ENCODE results near the gene SHCBP1. TPM values are rescaled to one million over a fixed set of nuclear protein-coding genes. Genes with fewer than 3 reads are reported as not detected.
A peak's percentile ranks its signal among the peaks of the same experiment; 100 is the strongest.

The SHCBP1 gene
- total and polyA plus RNA-seq, 2 of the 4 experiments (the other 2 are of a cell fraction), result 18.3 to 18.6 TPM

DNA sequence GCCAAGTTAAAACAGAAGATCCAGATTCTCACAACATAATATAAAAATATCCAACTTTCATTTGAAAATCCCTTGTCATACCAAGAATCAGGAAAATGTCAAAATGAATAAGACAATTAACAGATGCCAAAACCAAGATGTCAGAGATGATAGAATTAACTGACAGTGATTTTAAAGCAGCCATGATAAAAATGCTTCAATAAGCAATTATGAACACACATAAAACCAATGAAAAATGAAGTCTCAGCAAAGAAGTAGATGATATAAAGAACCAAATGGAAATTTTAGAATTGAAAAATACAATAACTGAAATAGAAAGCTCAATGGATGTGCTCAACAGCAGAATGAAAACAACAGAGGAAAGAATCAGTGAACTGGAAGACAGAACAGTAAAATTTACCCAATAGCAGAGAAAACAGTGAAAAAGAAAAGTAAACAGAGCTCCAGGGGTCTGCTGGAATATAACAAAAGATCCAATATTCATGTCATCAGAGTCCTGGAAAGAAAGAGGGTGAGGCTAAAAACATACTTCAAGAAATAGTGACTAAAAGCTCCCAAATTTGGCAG lies 35.1 kb downstream of the SHCBP1 start:
- dilution Hi-C loops (cut with HindIII; ENCODE audit: low sequenced_read_pairs, unreplicated experiment) (no loop called here), intact Hi-C loops (cut with micrococcal nuclease) (no loop called here), in situ Hi-C loops (cut with MboI; ENCODE audit: low sequenced_read_pairs) (no loop called here)
- Histone ChIP-seq H4K20me1 (ENCODE audit: insufficient read depth, low read length) (no peaks in the 10 kb centered on the region), H3K27ac (ENCODE audit: insufficient read depth, low read length) (no peak overlapping the region), H3K27me3 (ENCODE audit: control insufficient read depth, insufficient read depth, low read length) (no peaks in the 10 kb centered on the region), H2AK9ac (replicated peaks; ENCODE audit: low read depth, low read length, poor library complexity) (no peak overlapping the region), H3K18ac (ENCODE audit: low read depth, low read length) (no peak overlapping the region), H3K79me1 (ENCODE audit: low read depth in 1 of 2, low read length in 2 of 2) (peaks cover 5 to 12% of the 10 kb centered on the region in 2 experiments; a peak in 3 of 4 replicates), H3K4ac (ENCODE audit: low read depth, low read length) (no peak overlapping the region), H2AFZ (replicated peaks; ENCODE audit: low read length, poor library complexity) (no peak overlapping the region), H2BK20ac (ENCODE audit: low read depth, low read length) (no peak overlapping the region), H2BK5ac (ENCODE audit: low read depth, low read length, poor library complexity, severe bottlenecking) (no peak overlapping the region), H3K56ac (ENCODE audit: extremely low read depth, insufficient read depth, low read length) (no peak overlapping the region), H4K91ac (ENCODE audit: insufficient read depth, low read depth, low read length) (no peak overlapping the region), H2BK15ac (ENCODE audit: low read depth, low read length) (no peak overlapping the region), H4K5ac (ENCODE audit: low read depth, low read length) (no peak overlapping the region), H3K14ac (replicated peaks; ENCODE audit: low read depth, low read length) (no peak overlapping the region), H3K9me3 (ENCODE audit: control insufficient read depth, insufficient read depth, low read length) (0 out of 2 replicates have a peak, but pooled peaks cover 1% of the 10 kb centered on the region), H3K4me3 (ENCODE audit: insufficient read depth, low read depth, low read length) (no peak overlapping the region), H2AK5ac (ENCODE audit: low read depth, low read length) (no peak overlapping the region), H3K9me1 (ENCODE audit: insufficient read depth, low read length) (no peaks in the 10 kb centered on the region), H4K8ac (ENCODE audit: low read depth in 2 of 2, low read length in 2 of 2) (no peak overlapping the region), H3K23ac (ENCODE audit: low read depth, low read length) (no peak overlapping the region), H3K4me1 (ENCODE audit: control insufficient read depth, insufficient read depth, low read length) (no peaks in the 10 kb centered on the region), H3K4me2 (ENCODE audit: low read depth, low read length) (no peak overlapping the region), H3K9ac (ENCODE audit: low read depth, low read length) (no peak overlapping the region), H2BK120ac (ENCODE audit: low read depth, low read length) (no peak overlapping the region), H3K36me3 (ENCODE audit: control insufficient read depth, insufficient read depth, low read length) (peaks cover 2% of the 10 kb centered on the region; the same call in 1 of the 2 replicates)
- ChIA-PET CTCF (no interaction called here), POLR2A (ENCODE audit: unreplicated experiment) (no interaction called here)
- DNase-seq, result no peak
- BruUV-seq (replicated peaks), result no TSS peak
- ATAC-seq (ENCODE audit: low read depth), result no peak
- TF ChIP-seq MAFK (IDR thresholded peaks at IDR 0.05; ENCODE audit: low read depth, low read length) (peak; percentile 57), NFE2L2 (IDR thresholded peaks at IDR 0.05; ENCODE audit: low read depth, low read length) (no peak)

All from IMR-90 (cell line).